ENCODE data around the gene LRRC49.
"Not testable (repeated sequence)": the region's sequence is repeated elsewhere in the genome, so short reads cannot be mapped to it uniquely, and the experiment has no call there.

The LRRC49 gene

DNA sequence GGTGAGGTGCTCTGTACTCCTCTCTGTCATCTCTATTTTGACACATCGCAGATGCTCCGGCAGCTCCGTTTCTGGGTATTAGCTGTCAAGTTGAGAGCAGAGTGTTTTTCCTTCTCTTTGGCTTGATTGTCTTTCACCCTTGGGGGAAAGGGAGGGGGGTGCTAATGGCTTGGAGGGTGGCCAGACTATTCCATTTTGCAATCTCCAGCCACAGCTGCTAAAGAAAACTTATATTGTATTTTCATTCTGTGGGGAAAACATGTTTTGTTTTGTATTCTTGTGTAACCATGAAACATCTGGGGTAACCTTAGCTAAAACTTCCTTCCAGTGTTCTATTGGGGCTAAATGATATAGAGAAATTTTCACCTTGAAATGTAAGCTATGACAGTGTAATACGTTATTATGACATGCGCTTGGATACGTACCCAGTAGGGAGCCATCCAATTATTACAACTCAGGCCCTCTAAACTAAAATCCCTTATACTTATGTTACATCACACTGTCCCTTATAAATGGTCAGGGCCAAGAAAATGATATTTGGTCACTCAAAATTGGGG is 24.6 kb upstream of the LRRC49 start:
- no CpG with 5 or more reads among the region's 6 CpGs for WGBS (ENCODE audit: extremely low coverage, insufficient coverage, insufficient read length)
- Histone ChIP-seq H3K4ac (ENCODE audit: low read depth, low read length) (no peak overlapping the region), H3K4me3 (ENCODE audit: low read depth, low read length) (no peak overlapping the region), H3K4me1 (ENCODE audit: control insufficient read depth in 1 of 2, insufficient read depth in 2 of 2, low read length in 2 of 2) (peaks cover 6 to 11% of the 10 kb centered on the region in 2 experiments), H3K79me2 (ENCODE audit: control insufficient read depth, insufficient read depth, low read length, poor library complexity) (no peaks in the 10 kb centered on the region), H4K12ac (ENCODE audit: low read depth, low read length) (no peak overlapping the region), H2BK5ac (ENCODE audit: low read depth, low read length, poor library complexity) (no peak overlapping the region), H2AFZ (ENCODE audit: insufficient read depth, low read length, poor library complexity) (no peak overlapping the region), H3K9me3 (ENCODE audit: insufficient read depth, low read depth, low read length) (peaks cover 6% of the 10 kb centered on the region), H2AK5ac (ENCODE audit: low read length) (no peak overlapping the region), H2BK12ac (ENCODE audit: low read length) (no peak overlapping the region), H3K27me3 (ENCODE audit: insufficient read depth, low read length) (no peaks in the 10 kb centered on the region), H3K79me1 (ENCODE audit: low read length) (no peaks in the 10 kb centered on the region), H4K8ac (ENCODE audit: low read depth, low read length) (no peak overlapping the region), H3K14ac (ENCODE audit: low read length) (no peak overlapping the region), H2BK120ac (ENCODE audit: insufficient read depth, low read length, poor library complexity) (no peak overlapping the region), H3K23ac (ENCODE audit: low read length) (no peak overlapping the region), H4K91ac (ENCODE audit: low read depth, low read length) (no peak overlapping the region), H3K27ac (ENCODE audit: low read depth, low read length) (no peak overlapping the region), H3K4me2 (ENCODE audit: low read length) (no peak overlapping the region), H3K9ac (ENCODE audit: low read length) (no peak overlapping the region), H3K36me3 (ENCODE audit: control insufficient read depth in 1 of 2, insufficient read depth in 2 of 2, low read length in 2 of 2) (no peaks in the 10 kb centered on the region), H3K18ac (ENCODE audit: low read length) (no peak overlapping the region)
- DNase-seq: no peak

DNA sequence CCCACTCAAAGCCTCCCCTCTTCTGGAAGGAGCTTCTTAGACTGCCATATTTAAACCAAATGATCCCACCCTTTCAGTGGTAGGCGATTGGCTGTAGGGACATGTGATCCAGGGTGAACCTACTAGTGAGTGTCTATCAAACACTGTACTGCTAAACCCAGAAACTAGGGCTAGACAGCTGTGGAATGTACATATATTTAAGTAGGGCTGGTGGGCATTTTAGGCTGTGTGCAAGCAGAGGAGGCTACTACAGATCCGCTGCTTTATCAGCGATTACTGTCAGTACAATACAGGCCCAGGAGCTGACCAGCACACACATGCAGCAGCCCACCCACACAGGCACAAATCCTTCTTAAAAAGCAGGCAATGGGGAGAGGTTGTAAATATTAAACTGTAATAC is 23.3 kb upstream of the LRRC49 start:
- DNase-seq: no peak
- no peak overlapping the region for H4K12ac ChIP-seq (ENCODE audit: low read depth, low read length)
- H2BK12ac ChIP-seq (ENCODE audit: low read length): no peak overlapping the region
- no peak overlapping the region for H3K27ac ChIP-seq (ENCODE audit: low read depth, low read length)
- H2BK120ac ChIP-seq (ENCODE audit: insufficient read depth, low read length, poor library complexity): no peak overlapping the region
- H2AFZ ChIP-seq (ENCODE audit: insufficient read depth, low read length, poor library complexity): no peak overlapping the region
- no peak overlapping the region for H4K91ac ChIP-seq (ENCODE audit: low read depth, low read length)
- no peak overlapping the region for H3K4ac ChIP-seq (ENCODE audit: low read depth, low read length)
- no peak overlapping the region for H2AK5ac ChIP-seq (ENCODE audit: low read length)
- H3K36me3 ChIP-seq (ENCODE audit: control insufficient read depth in 1 of 2, insufficient read depth in 2 of 2, low read length in 2 of 2): no peaks in the 10 kb centered on the region
- H3K9ac ChIP-seq (ENCODE audit: low read length): peak overlapping the region; percentile 54
- H3K79me2 ChIP-seq (ENCODE audit: control insufficient read depth, insufficient read depth, low read length, poor library complexity): no peaks in the 10 kb centered on the region
- H3K79me1 ChIP-seq (ENCODE audit: low read length): no peaks in the 10 kb centered on the region
- H3K18ac ChIP-seq (ENCODE audit: low read length): no peak overlapping the region
- H3K4me1 ChIP-seq (ENCODE audit: control insufficient read depth in 1 of 2, insufficient read depth in 2 of 2, low read length in 2 of 2): peaks cover 0 to 4% of the 10 kb centered on the region in 2 experiments
- H3K4me2 ChIP-seq (ENCODE audit: low read length): no peak overlapping the region
- no peak overlapping the region for H3K14ac ChIP-seq (ENCODE audit: low read length)
- peak overlapping the region; percentile 44 for H3K4me3 ChIP-seq (ENCODE audit: low read depth, low read length)
- no peaks in the 10 kb centered on the region for H3K27me3 ChIP-seq (ENCODE audit: insufficient read depth, low read length)
- H3K9me3 ChIP-seq (ENCODE audit: insufficient read depth, low read depth, low read length): peaks cover 6% of the 10 kb centered on the region
- H3K23ac ChIP-seq (ENCODE audit: low read length): no peak overlapping the region
- H2BK5ac ChIP-seq (ENCODE audit: low read depth, low read length, poor library complexity): no peak overlapping the region
- no CpG with 5 or more reads among the region's 3 CpGs for WGBS (ENCODE audit: extremely low coverage, insufficient coverage, insufficient read length)
- no peak overlapping the region for H4K8ac ChIP-seq (ENCODE audit: low read depth, low read length)

DNA sequence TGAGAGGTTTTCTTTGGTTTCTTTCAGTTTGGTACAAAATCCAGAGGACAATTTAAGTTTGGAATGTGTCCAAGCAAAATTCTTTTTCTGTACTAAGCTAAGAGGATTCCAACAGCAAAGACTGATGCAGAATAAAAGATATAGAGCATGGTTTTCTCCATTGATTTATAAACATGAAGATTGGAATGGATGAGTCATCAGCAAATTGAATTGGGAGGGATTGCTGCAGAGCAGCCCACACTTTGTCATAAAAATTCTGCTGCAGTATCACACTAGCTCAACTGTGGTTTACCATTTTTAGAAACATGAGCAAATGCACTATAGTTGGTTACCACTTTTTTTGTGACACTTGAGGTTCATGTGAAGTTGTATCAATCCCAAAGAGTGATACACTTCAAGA is 22.6 kb upstream of the LRRC49 start:
- Histone ChIP-seq H3K18ac (ENCODE audit: low read length) (no peak overlapping the region), H3K4ac (ENCODE audit: low read depth, low read length) (no peak overlapping the region), H3K36me3 (ENCODE audit: control insufficient read depth in 1 of 2, insufficient read depth in 2 of 2, low read length in 2 of 2) (no peaks in the 10 kb centered on the region), H3K27me3 (ENCODE audit: insufficient read depth, low read length) (no peaks in the 10 kb centered on the region), H3K4me2 (ENCODE audit: low read length) (no peak overlapping the region), H3K23ac (ENCODE audit: low read length) (no peak overlapping the region), H3K79me1 (ENCODE audit: low read length) (no peaks in the 10 kb centered on the region), H3K9ac (ENCODE audit: low read length) (no peak overlapping the region), H2BK120ac (ENCODE audit: insufficient read depth, low read length, poor library complexity) (no peak overlapping the region), H2AK5ac (ENCODE audit: low read length) (no peak overlapping the region), H3K9me3 (ENCODE audit: insufficient read depth, low read depth, low read length) (peaks cover 6% of the 10 kb centered on the region), H4K8ac (ENCODE audit: low read depth, low read length) (no peak overlapping the region), H4K91ac (ENCODE audit: low read depth, low read length) (no peak overlapping the region), H2AFZ (ENCODE audit: insufficient read depth, low read length, poor library complexity) (no peak overlapping the region), H4K12ac (ENCODE audit: low read depth, low read length) (no peak overlapping the region), H3K14ac (ENCODE audit: low read length) (no peak overlapping the region), H2BK5ac (ENCODE audit: low read depth, low read length, poor library complexity) (no peak overlapping the region), H3K27ac (ENCODE audit: low read depth, low read length) (no peak overlapping the region), H3K79me2 (ENCODE audit: control insufficient read depth, insufficient read depth, low read length, poor library complexity) (no peaks in the 10 kb centered on the region), H2BK12ac (ENCODE audit: low read length) (no peak overlapping the region), H3K4me1 (ENCODE audit: control insufficient read depth in 1 of 2, insufficient read depth in 2 of 2, low read length in 2 of 2) (peaks cover 0 to 4% of the 10 kb centered on the region in 2 experiments), H3K4me3 (ENCODE audit: low read depth, low read length) (no peak overlapping the region)
- DNase-seq: no peak

DNA sequence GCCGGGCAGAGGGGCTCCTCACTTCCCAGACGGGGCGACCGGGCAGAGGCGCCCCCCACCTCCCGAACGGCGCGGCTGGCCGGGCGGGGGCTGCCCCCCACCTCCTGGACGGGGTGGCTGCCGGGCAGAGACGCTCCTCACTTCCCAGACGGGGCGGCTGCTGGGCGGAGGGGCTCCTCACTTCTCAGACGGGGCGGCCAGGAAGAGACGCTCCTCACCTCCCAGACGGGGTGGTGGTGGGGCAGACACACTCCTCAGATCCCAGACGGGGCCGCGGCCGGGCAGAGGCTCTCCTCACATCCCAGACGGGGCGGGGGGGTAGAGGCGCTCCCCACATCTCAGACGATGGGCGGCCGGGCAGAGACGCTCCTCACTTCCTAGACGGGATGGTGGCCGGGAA is 21.1 kb upstream of the LRRC49 start:
- H3K36me3 ChIP-seq (ENCODE audit: control insufficient read depth in 1 of 2, insufficient read depth in 2 of 2, low read length in 2 of 2); H3K23ac ChIP-seq (ENCODE audit: low read length); H3K79me2 ChIP-seq (ENCODE audit: control insufficient read depth, insufficient read depth, low read length, poor library complexity); H3K4ac ChIP-seq (ENCODE audit: low read depth, low read length); DNase-seq; H2AK5ac ChIP-seq (ENCODE audit: low read length); H2BK12ac ChIP-seq (ENCODE audit: low read length); H4K91ac ChIP-seq (ENCODE audit: low read depth, low read length); H4K12ac ChIP-seq (ENCODE audit: low read depth, low read length); H3K4me3 ChIP-seq (ENCODE audit: low read depth, low read length); H3K27ac ChIP-seq (ENCODE audit: low read depth, low read length); H3K79me1 ChIP-seq (ENCODE audit: low read length); H3K4me2 ChIP-seq (ENCODE audit: low read length); H3K14ac ChIP-seq (ENCODE audit: low read length); H3K4me1 ChIP-seq (ENCODE audit: control insufficient read depth in 1 of 2, insufficient read depth in 2 of 2, low read length in 2 of 2); H2AFZ ChIP-seq (ENCODE audit: insufficient read depth, low read length, poor library complexity); H4K8ac ChIP-seq (ENCODE audit: low read depth, low read length); H3K18ac ChIP-seq (ENCODE audit: low read length); H3K27me3 ChIP-seq (ENCODE audit: insufficient read depth, low read length); H3K9ac ChIP-seq (ENCODE audit: low read length); H3K9me3 ChIP-seq (ENCODE audit: insufficient read depth, low read depth, low read length); H2BK5ac ChIP-seq (ENCODE audit: low read depth, low read length, poor library complexity); H2BK120ac ChIP-seq (ENCODE audit: insufficient read depth, low read length, poor library complexity): not testable (repeated sequence)
- no CpG with 5 or more reads among the region's 34 CpGs for WGBS (ENCODE audit: extremely low coverage, insufficient coverage, insufficient read length)

Data from trophoblast cell (in vitro differentiated cells and primary cell).